Measurements from ENCODE around the gene P2RX6.

DNA sequence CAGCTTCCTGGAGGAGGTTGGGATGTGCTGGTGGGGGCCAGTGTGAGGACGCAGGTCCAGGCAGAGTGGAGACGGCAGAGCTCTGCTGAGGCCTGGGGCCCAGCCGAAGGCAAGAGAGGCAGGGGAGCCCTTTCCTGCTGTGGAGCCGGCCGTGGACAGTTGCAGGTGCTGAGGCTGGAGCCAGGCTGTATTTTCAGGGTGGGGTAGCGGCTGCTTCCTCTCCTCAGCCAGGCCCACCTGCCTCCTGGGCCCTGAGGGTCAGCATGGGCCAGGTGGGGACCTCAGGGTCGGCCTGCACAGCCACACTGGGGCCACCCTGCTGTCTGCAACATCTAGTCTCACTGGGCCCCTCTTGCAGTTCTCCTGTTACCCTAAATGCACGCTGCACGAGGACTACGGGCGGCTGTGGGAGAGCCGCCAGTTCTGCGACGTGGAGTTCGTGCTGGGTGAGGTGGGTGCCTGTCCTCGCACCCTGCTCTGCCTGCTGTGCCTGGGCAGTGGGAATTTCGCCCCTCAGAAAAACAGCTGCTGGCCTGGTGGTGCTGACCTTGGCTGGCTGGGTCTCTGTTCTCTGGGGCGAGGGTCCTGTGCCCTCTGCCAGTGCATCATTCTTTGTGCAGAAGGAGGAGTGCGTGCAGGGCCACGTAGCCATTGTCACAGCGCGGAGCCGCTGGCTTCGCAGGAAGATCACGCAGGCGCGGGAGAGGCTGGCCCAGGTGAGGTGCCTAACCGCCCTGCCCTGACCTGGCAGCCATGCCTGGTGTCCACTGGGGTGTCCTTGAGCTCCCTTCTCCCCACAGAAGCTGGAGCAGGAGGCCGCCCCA, 21.4 kb upstream of the P2RX6 start:
- TF ChIP-seq, protein P1, sequence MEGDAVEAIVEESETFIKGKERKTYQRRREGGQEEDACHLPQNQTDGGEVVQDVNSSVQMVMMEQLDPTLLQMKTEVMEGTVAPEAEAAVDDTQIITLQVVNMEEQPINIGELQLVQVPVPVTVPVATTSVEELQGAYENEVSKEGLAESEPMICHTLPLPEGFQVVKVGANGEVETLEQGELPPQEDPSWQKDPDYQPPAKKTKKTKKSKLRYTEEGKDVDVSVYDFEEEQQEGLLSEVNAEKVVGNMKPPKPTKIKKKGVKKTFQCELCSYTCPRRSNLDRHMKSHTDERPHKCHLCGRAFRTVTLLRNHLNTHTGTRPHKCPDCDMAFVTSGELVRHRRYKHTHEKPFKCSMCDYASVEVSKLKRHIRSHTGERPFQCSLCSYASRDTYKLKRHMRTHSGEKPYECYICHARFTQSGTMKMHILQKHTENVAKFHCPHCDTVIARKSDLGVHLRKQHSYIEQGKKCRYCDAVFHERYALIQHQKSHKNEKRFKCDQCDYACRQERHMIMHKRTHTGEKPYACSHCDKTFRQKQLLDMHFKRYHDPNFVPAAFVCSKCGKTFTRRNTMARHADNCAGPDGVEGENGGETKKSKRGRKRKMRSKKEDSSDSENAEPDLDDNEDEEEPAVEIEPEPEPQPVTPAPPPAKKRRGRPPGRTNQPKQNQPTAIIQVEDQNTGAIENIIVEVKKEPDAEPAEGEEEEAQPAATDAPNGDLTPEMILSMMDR (IDR thresholded peaks at IDR 0.05), result no peak
- no peak for TF ChIP-seq POLR2A (IDR thresholded peaks at IDR 0.05)
